Measurements from ENCODE around the gene ANKRD39. TPM values are rescaled to one million over a fixed set of nuclear protein-coding genes. Genes with fewer than 3 reads are reported as not detected.

ANKRD39 gene
- total and polyA plus RNA-seq, 2 of the 8 experiments (the other 6 are each of a cell fraction or from before 2014, with no cell fraction given), result 18.5 to 21.3 TPM

DNA sequence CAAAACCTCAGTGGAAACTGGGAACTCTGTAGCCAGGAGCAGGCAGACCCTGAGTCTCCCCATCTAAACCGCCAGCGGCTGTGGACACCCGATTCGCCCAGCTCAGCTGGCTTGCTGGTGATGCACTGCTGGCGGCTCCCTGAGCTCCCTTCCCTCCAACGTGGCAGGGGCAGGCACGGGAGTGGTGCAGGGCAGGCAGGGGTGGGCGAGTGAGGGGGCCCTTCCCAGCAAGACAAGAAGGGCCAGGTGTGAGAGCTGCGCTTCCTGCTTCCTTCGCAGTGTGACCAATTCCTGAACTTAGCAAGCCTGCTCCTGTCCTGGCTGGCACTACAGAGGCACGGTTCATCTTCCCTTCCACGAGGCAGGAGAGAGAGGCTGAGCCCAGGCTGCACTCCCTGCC is 24.4 kb upstream of the ANKRD39 start:
- Histone ChIP-seq H3K18ac (ENCODE audit: extremely low read depth, low read length) (peak overlapping the region; percentile 99), H3K4me1 (replicated peaks in 1 of 4; ENCODE audit: control insufficient read depth in 3 of 4, insufficient read depth in 4 of 4, low read length in 3 of 4) (peaks cover 3 to 22% (median 12%) of the 10 kb centered on the region in 4 experiments), H2BK120ac (replicated peaks; ENCODE audit: low read depth, low read length) (peak overlapping the region; percentile 63), H2BK15ac (ENCODE audit: low read length) (peak overlapping the region; percentile 98; the same call in 1 of the 2 replicates), H4K5ac (ENCODE audit: insufficient read length, low read depth, low read length) (peak overlapping the region; percentile 77), H3K36me3 (ENCODE audit: control insufficient read depth in 2 of 4, insufficient read depth in 4 of 4, low read length in 3 of 4) (no peaks in the 10 kb centered on the region), H3K9ac (replicated peaks in 1 of 4; ENCODE audit: extremely low read depth in 1 of 4, low read depth in 3 of 4, low read length in 3 of 4) (no peak overlapping the region), H2AFZ (ENCODE audit: low read length) (0 out of 2 replicates have a peak overlapping the region, but pooled peaks have one; percentile 68), H3K9me3 (ENCODE audit: insufficient read depth in 2 of 2, low read depth in 1 of 2, low read length in 1 of 2) (no peaks in the 10 kb centered on the region), H3K23ac (ENCODE audit: insufficient read length) (no peak overlapping the region), H3K79me1 (ENCODE audit: low read depth, low read length) (no peaks in the 10 kb centered on the region), H3K4me3 (ENCODE audit: extremely low read depth in 1 of 4, insufficient read depth in 2 of 4, low read depth in 3 of 4, low read length in 4 of 4) (no peak overlapping the region; a peak in 1 of 8 replicates), H2AK5ac (ENCODE audit: low read depth, low read length) (peak overlapping the region; percentile 91; the same call in 1 of the 2 replicates), H4K91ac (replicated peaks; ENCODE audit: insufficient read length, low read length) (peak overlapping the region; percentile 99), H3K4me2 (ENCODE audit: insufficient read depth in 1 of 2, low read depth in 2 of 2, low read length in 2 of 2) (peak overlapping the region; percentile 49 to 74; a peak in 2 of 4 replicates), H3K23me2 (ENCODE audit: low read depth, low read length) (peaks cover 2% of the 10 kb centered on the region; the same call in 1 of the 2 replicates), H4K20me1 (replicated peaks in 1 of 2; ENCODE audit: control insufficient read depth in 1 of 2, insufficient read depth in 2 of 2, low read length in 2 of 2) (no peaks in the 10 kb centered on the region), H3K79me2 (ENCODE audit: control insufficient read depth in 1 of 2, insufficient read depth in 2 of 2, low read length in 2 of 2) (no peaks in the 10 kb centered on the region), H3K14ac (ENCODE audit: insufficient read length) (peak overlapping the region; percentile 11), H3K27me3 (replicated peaks in 1 of 4; ENCODE audit: control insufficient read depth in 3 of 4, extremely low read depth in 1 of 4, insufficient read depth in 3 of 4, low read length in 3 of 4) (peaks cover 0 to 2% (median under 1%) of the 10 kb centered on the region in 4 experiments; a peak in 2 of 7 replicates), H3K27ac (ENCODE audit: low read depth, low read length) (peak overlapping the region; percentile 38; the same call in 1 of the 2 replicates), H2BK12ac (ENCODE audit: low read depth, low read length) (peak overlapping the region; percentile 100), H2BK5ac (ENCODE audit: low read depth, low read length) (peak overlapping the region; percentile 95; the same call in 1 of the 2 replicates), H3K56ac (replicated peaks; ENCODE audit: insufficient read length, low read depth, low read length) (no peak overlapping the region), H3K4ac (replicated peaks; ENCODE audit: insufficient read length, low read depth, low read length) (peak overlapping the region; percentile 25), H2BK20ac (ENCODE audit: low read length) (peak overlapping the region; percentile 99), H4K8ac (ENCODE audit: extremely low read depth, insufficient read depth, low read length) (peak overlapping the region; percentile 39; the same call in 1 of the 2 replicates)
- ChIA-PET POLR2A (ENCODE audit: partially characterized antibody) (interaction anchor here (0.9 to 4.9 kb wide), 5 partner anchors 9 to 67 kb away, joined by 3 to 25 read pairs (median 10); partner anchors contain the start of gene ANKRD39), CTCF (ENCODE audit: partially characterized antibody) (interaction anchor here (0.7 to 4.1 kb wide), 7 partner anchors 8 to 77 kb away, joined by 3 to 27 read pairs (median 3); partner anchors contain the start of gene SEMA4C)
- TF ChIP-seq CHD1 (IDR thresholded peaks at IDR 0.05; ENCODE audit: low read depth, low read length), result no peak
- TF ChIP-seq GTF2F1 (IDR thresholded peaks at IDR 0.05; ENCODE audit: borderline replicate concordance, low read depth, low read length), result no peak
- TF ChIP-seq, protein P1, sequence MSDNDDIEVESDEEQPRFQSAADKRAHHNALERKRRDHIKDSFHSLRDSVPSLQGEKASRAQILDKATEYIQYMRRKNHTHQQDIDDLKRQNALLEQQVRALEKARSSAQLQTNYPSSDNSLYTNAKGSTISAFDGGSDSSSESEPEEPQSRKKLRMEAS (IDR thresholded peaks at IDR 0.05), result peak; percentile 46
- TF ChIP-seq E2F6 (IDR thresholded peaks at IDR 0.05), result peak; percentile 38; the same call in 1 of the 2 replicates
- TF ChIP-seq SAP30 (IDR thresholded peaks at IDR 0.05; ENCODE audit: insufficient read depth, insufficient replicate concordance, low read length), result no peak
- 46% methylated on average over 11 of the region's 12 CpGs; no CpG with 5 or more reads in 1 of the 2 experiments for WGBS, 2 experiments (ENCODE audit: extremely low coverage in 1 of 2, insufficient coverage in 1 of 2, insufficient read length in 1 of 2, insufficient replicate concordance in 2 of 2, low coverage in 1 of 2, low lambda C conversion rate in 2 of 2, missing lambda C conversion rate in 1 of 2)
- DNase-seq (ENCODE audit: low read depth in 1 of 2, low spot score in 2 of 2), result peak in 1 of 2 experiments; percentile 70
- FAIRE-seq, result no peak

Data from H1 (cell line).